Activated CD8-positive, alpha-beta T cell treated with anti-CD3 and anti-CD28 coated beads, Interleukin-2, amount 10 ng/mL, durations not matched to agents 7 days and 5 days (primary cell): ENCODE measurements around the gene FGF2. TPM values are rescaled to one million over a fixed set of nuclear protein-coding genes. Genes with fewer than 3 reads are reported as not detected.
"Not testable (repeated sequence)": the region's sequence is repeated elsewhere in the genome, so short reads cannot be mapped to it uniquely, and the experiment has no call there.

Experiments used
- ATAC-seq: fragments of 150-1000 bp; cut with Tn5 transposase; one replicate; pipeline ENCODE4 v1.10.0; 2021; ENCODE audit warnings: moderate library complexity
- CTCF ChIA-PET: fragments of 350-600 bp; sonication (Branson Sonifier 250); formaldehyde crosslinking; loops from one replicate; lab custom pipeline; 2021; ENCODE audit warnings: antibody characterized with exemption; lab: Charles Lee
- POLR2A ChIA-PET: fragments of 350-600 bp; sonication (Branson Sonifier 250); formaldehyde crosslinking; loops from one replicate; lab custom pipeline; 2021; ENCODE audit warnings: antibody characterized with exemption; lab: Charles Lee
- DNase-seq: peaks from one replicate; pipeline ENCODE4 v3.0.0-alpha.2; 2020
- H3K27ac Mint-ChIP-seq: one replicate; pipeline ENCODE4 v1.8.0; 2021; ENCODE audit warnings: mild to moderate bottlenecking, mixed read lengths
- H3K27me3 Mint-ChIP-seq: one replicate; pipeline ENCODE4 v1.8.0; 2021; ENCODE audit warnings: low read depth, mixed read lengths
- H3K36me3 Mint-ChIP-seq: one replicate; pipeline ENCODE4 v1.8.0; 2021; ENCODE audit warnings: low read depth, mixed read lengths
- H3K4me1 Mint-ChIP-seq: one replicate; pipeline ENCODE4 v1.8.0; 2021; ENCODE audit warnings: low read depth, mixed read lengths
- H3K4me3 Mint-ChIP-seq: one replicate; pipeline ENCODE4 v1.8.0; 2021; ENCODE audit warnings: mild to moderate bottlenecking, mixed read lengths
- H3K9me3 Mint-ChIP-seq: one replicate; pipeline ENCODE4 v1.8.0; 2022; ENCODE audit warnings: mixed read lengths; ENCODE audit not compliant: insufficient read depth
- total RNA-seq, 2 experiments: library from RNA; stranded (reverse); gene quantifications; one replicate each; pipeline ENCODE4 v1.2.3, GENCODE V29; 2021

FGF2 gene
- total RNA-seq, 2 experiments from 2014 or later = 0.13 TPM; not detected in 1

DNA sequence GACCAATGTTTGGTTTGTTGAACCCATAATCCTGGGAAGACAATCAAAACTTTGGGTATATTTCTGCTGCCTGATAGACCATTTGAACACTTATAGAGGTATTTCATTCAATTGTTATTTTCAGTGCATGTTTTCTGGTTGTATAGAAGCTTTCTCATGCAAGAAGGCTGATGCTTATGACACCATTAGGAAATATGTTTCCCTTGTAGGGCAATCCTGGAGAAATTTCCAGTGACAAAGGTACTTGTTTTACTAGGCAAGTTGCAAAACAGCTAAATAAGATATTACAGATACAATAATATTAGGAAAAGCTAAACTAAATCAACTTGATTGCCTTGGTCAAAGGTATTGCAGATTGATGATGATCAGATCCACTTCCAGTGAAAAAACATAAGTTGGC is 32.8 kb upstream of the FGF2 start:
- Mint-ChIP-seq H3K27me3 (peaks cover 16% of the 10 kb centered on the region), H3K27ac (no peak overlapping the region), H3K36me3 (no peaks in the 10 kb centered on the region), H3K4me3 (no peak overlapping the region), H3K9me3 (no peaks in the 10 kb centered on the region), H3K4me1 (no peaks in the 10 kb centered on the region)
- ATAC-seq = no peak
- DNase-seq = no peak
- ChIA-PET POLR2A (no interaction called here), CTCF (no interaction called here)

DNA sequence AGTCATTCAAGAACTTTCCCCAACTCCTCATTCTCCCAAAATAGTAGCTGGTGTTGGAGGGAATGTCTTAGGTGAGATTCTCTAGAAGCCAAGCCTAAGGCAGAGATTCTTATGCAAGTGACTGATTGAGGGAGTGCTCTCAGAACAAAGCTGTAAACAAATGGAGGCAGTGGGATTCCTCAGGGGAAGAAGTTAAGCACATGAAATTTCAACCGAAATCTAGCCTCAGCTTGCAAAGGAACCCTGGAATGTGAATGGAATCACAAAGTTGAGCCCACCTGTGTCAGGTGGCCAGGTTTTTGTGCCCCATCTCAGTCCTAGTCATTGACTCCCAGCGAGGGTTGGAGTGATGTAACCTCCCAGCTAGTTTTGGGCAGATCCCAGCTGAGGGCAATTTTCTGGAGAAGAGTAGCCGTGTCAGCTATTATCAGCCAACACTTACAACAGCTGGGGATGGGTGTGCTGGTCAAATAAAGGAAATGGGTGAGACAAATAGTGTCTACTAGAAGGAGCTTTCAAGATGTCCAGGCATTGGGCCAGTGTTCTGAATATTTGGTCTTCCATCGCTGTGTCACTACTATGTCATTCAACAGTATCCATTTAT is 29.7 kb upstream of the FGF2 start:
- H3K27me3 Mint-ChIP-seq = peaks cover 16% of the 10 kb centered on the region
- no peak overlapping the region for H3K4me3 Mint-ChIP-seq
- H3K36me3 Mint-ChIP-seq = no peaks in the 10 kb centered on the region
- POLR2A ChIA-PET = no interaction called here
- no peaks in the 10 kb centered on the region for H3K4me1 Mint-ChIP-seq
- CTCF ChIA-PET = interaction anchor here (1.5 kb wide), 1 partner anchor 17 kb away, joined by 3 read pairs; no protein-coding TSS in a partner anchor
- DNase-seq (no peak), ATAC-seq (no peak)
- no peak overlapping the region for H3K27ac Mint-ChIP-seq
- no peaks in the 10 kb centered on the region for H3K9me3 Mint-ChIP-seq

DNA sequence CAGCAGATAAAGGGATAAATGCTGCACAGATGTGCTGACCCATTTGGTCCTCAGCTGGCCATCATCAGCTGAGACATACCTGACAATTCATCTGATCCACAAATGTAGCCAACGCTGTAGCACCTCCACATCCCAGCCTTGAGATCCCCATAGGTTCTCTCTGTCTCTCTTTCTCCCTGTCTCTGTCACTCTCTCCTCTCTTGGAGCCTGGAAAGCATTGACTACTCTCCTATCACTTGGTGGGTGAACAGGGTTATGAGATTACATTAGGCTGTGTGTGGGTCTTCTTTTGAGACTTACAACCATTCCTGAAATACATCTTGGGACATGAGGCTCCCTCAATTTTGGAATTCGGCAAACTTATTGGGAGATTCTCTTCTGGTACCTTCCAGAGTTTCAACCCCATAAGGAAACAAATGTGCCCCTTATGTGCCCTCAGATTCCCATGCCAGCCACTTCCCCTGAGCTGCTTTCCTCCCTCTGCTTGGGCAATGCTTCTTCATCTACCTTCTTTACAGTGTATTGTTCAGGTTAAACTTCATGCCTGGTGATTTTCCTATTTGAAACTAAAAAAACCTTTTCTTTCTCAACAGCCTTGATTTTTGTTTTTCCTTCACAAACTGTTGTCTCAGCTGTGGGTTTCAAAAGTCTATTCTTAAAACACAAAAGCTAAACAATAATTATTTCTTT is 29.1 kb upstream of the FGF2 start:
- ChIA-PET CTCF (interaction anchor here (1.5 kb wide), 1 partner anchor 17 kb away, joined by 3 read pairs; no protein-coding TSS in a partner anchor), POLR2A (no interaction called here)
- Mint-ChIP-seq H3K9me3 (no peaks in the 10 kb centered on the region), H3K4me3 (no peak overlapping the region), H3K4me1 (no peaks in the 10 kb centered on the region), H3K27me3 (peaks cover 16% of the 10 kb centered on the region), H3K27ac (no peak overlapping the region), H3K36me3 (no peaks in the 10 kb centered on the region)
- DNase-seq = no peak
- ATAC-seq = no peak

DNA sequence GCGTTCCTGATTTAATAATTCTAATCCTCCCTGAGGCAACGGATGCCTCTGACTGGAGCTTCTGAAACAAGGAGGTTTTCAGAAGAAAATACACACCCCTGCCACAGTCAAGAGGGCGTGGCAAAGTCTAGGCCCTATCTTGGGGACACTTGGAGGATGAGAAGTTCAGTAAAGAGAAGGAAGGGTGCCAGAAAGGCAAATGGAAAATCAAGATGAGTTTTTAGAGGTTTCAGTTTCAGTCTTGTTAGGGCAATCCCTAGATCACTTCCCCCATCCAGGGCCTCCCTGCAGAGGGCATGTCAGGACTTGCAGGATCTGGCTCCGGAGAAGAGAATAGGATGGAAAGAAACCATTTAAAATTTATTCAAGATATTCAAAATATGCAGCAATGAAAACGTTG is 28.5 kb upstream of the FGF2 start:
- ChIA-PET CTCF (no interaction called here), POLR2A (no interaction called here)
- no peaks in the 10 kb centered on the region for H3K9me3 Mint-ChIP-seq
- no peaks in the 10 kb centered on the region for H3K36me3 Mint-ChIP-seq
- no peak overlapping the region for H3K4me3 Mint-ChIP-seq
- peaks cover 16% of the 10 kb centered on the region for H3K27me3 Mint-ChIP-seq
- no peaks in the 10 kb centered on the region for H3K4me1 Mint-ChIP-seq
- DNase-seq (no peak), ATAC-seq (no peak)
- H3K27ac Mint-ChIP-seq = no peak overlapping the region

DNA sequence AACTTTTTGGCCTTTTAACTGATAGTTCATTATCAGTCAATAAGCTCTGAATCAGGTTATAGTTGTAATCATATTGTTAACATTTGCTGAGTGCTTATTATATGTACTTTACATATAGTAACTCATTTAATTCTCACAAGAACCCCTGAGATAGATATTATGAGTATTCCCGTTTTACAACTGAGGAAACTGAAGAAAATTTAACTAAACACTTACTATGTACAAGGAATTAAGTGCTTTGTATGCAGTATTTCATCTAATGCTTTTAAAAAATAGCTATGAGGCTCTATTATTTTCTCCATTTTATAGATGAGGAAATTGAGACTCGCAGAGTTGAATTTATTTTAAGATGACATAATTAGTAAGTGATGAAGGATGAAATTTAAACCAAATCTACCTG is 27.7 kb upstream of the FGF2 start:
- ChIA-PET POLR2A (no interaction called here), CTCF (interaction anchor here (1.0 kb wide), 1 partner anchor 41 kb away, joined by 3 read pairs; no protein-coding TSS in a partner anchor)
- Mint-ChIP-seq H3K4me1 (no peaks in the 10 kb centered on the region), H3K9me3 (no peaks in the 10 kb centered on the region), H3K27ac (no peak overlapping the region), H3K4me3 (no peak overlapping the region), H3K36me3 (no peaks in the 10 kb centered on the region), H3K27me3 (peaks cover 16% of the 10 kb centered on the region)
- DNase-seq (no peak), ATAC-seq (no peak)

DNA sequence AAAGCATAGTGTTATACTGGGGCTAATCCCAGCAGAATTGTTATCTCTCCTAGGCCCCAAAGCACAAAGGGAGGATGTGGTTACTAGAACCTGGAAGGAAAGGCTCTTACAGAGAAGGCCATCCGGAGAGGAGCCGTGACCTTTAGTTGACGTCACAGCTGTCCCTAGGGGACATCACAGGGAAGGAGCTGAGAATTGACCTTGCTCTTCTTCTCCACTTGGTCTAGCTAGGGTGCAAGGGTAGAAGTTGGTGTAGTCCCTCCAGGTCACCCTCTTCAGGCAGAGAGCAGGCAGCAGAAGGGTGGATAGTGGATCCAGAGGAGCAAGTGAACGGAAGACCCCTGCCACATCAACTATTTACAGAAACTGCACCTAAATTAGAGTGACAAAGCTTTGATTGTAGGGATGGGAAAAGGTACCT is 22.8 kb upstream of the FGF2 start:
- CTCF ChIA-PET = no interaction called here

DNA sequence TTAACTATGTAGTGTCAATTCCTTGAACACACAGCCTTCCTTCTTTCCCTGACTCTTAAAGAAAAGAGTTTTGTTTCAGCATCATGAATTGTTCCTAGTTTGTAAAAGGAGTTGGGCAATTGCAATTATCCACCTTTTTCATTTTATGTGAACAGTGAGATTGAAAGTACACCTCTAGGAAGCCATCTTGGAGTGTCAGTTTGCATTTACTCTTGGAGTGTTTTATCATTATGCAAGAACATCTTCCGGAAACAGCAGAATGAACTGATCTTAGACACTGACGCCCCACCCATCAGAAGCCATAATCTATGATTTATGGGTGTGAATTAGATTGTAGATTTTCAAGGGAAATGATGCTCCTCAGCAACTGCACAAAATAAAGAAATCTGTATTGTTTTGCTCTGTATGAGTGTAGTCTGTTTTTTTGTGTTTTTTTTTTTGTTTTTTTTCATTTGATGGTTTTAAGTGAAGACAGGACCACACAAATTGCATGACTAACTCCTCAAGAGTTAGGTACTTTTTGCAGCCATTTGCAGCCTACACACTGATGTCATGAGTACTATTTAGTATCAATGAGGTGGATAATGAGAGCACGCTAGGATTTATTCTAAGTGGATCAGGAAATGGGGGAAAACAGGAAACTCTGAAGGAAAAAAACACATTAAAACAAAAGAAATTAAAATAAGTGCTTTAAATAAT is 19.5 kb upstream of the FGF2 start:
- peaks cover 2% of the 10 kb centered on the region for H3K27me3 Mint-ChIP-seq
- CTCF ChIA-PET = no interaction called here
- no peaks in the 10 kb centered on the region for H3K36me3 Mint-ChIP-seq
- no peak overlapping the region for H3K4me3 Mint-ChIP-seq
- no peak for DNase-seq
- no peaks in the 10 kb centered on the region for H3K4me1 Mint-ChIP-seq
- H3K27ac Mint-ChIP-seq = no peak overlapping the region
- H3K9me3 Mint-ChIP-seq = no peaks in the 10 kb centered on the region
- POLR2A ChIA-PET = no interaction called here
- no peak for ATAC-seq

More for the DNA sequence above, 22.8 kb upstream of the FGF2 start:
- POLR2A ChIA-PET = no interaction called here
- Mint-ChIP-seq H3K27ac (no peak overlapping the region), H3K27me3 (peaks cover 2% of the 10 kb centered on the region), H3K36me3 (no peaks in the 10 kb centered on the region), H3K4me1 (no peaks in the 10 kb centered on the region), H3K9me3 (no peaks in the 10 kb centered on the region), H3K4me3 (no peak overlapping the region)
- no peak for DNase-seq
- no peak for ATAC-seq

DNA sequence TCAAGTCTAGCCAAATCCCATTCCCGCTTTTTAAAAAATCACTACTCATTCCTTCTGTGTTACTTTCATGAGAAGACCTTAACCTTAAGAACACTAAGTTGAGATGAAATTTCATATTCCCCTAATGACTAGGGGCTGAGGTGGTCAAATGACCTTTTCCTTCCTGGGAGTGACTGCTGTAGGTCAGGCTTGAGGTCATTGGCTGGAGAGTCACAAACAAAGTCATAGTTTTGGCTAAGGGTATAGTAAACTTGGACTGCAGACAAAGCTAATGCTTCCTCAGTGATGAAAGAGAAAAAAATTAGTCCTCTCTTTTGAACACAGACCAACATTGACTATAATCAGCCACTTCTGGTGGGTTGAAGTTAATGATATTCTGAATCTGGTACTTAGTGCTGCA is 16.0 kb upstream of the FGF2 start:
- no peaks in the 10 kb centered on the region for H3K9me3 Mint-ChIP-seq
- CTCF ChIA-PET = interaction anchor here (0.6 kb wide), 1 partner anchor 1224 kb away, joined by 3 read pairs; no protein-coding TSS in a partner anchor
- no peaks in the 10 kb centered on the region for H3K36me3 Mint-ChIP-seq
- POLR2A ChIA-PET = no interaction called here
- ATAC-seq (no peak), DNase-seq (no peak)
- H3K4me1 Mint-ChIP-seq = peaks cover 2% of the 10 kb centered on the region
- H3K4me3 Mint-ChIP-seq = no peak overlapping the region
- H3K27me3 Mint-ChIP-seq = peaks cover 6% of the 10 kb centered on the region
- H3K27ac Mint-ChIP-seq = no peak overlapping the region

DNA sequence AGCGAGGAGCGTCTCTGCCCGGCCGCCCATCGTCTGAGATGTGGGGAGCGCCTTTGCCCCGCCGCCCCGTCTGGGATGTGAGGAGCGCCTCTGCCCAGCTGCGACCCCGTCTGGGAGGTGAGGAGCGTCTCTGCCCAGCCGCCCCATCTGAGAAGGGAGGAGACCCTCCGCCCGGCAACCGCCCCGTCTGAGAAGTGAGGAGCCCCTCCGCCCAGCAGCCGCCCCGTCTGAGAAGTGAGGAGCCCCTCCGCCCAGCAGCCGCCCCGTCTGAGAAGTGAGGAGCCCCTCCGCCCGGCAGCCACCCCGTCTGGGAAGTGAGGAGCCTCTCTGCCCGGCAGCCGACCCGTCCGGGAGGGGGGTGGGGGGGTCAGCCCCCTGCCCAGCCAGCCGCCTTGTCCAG is 14.8 kb upstream of the FGF2 start:
- H3K27ac Mint-ChIP-seq, H3K4me1 Mint-ChIP-seq, H3K27me3 Mint-ChIP-seq, H3K36me3 Mint-ChIP-seq, H3K9me3 Mint-ChIP-seq, DNase-seq, H3K4me3 Mint-ChIP-seq, POLR2A ChIA-PET, CTCF ChIA-PET, ATAC-seq: not testable (repeated sequence)

DNA sequence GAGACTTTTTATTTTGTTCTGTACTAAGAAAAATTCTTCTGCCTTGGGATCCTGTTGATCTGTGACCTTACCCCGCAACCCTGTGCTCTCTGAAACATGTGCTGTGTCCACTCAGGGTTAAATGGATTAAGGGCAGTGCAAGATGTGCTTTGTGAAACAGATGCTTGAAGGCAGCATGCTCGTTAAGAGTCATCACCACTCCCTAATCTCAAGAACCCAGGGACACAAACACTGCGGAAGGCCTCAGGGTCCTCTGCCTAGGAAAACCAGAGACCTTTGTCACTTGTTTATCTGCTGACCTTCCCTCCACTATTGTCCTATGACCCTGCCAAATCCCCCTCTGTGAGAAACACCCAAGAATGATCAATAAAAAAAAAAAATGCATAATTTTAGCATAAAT is 13.8 kb upstream of the FGF2 start:
- DNase-seq, H3K27ac Mint-ChIP-seq, H3K36me3 Mint-ChIP-seq, H3K4me3 Mint-ChIP-seq, ATAC-seq, H3K9me3 Mint-ChIP-seq, POLR2A ChIA-PET, CTCF ChIA-PET, H3K4me1 Mint-ChIP-seq: not testable (repeated sequence)
- peaks cover 11% of the 10 kb centered on the region for H3K27me3 Mint-ChIP-seq

DNA sequence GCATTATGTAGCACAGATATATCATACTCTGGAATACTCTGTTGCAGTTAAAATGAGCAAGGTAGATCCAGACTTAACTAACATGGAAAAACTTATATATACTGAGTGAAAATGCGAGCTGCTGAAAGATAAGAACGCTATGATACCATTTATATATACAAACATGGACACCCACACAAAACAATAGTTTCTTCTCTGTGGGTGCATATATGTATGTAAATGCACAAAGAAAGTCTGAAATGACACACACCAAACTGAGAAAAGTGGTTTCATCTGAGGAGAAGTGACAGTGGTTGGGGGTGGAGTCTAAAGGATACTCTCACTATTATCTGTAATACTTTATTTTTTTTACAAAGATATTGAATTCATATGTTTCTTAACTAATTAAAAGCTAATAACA is 12.2 kb upstream of the FGF2 start:
- ATAC-seq = no peak
- no peak overlapping the region for H3K27ac Mint-ChIP-seq
- CTCF ChIA-PET = no interaction called here

DNA sequence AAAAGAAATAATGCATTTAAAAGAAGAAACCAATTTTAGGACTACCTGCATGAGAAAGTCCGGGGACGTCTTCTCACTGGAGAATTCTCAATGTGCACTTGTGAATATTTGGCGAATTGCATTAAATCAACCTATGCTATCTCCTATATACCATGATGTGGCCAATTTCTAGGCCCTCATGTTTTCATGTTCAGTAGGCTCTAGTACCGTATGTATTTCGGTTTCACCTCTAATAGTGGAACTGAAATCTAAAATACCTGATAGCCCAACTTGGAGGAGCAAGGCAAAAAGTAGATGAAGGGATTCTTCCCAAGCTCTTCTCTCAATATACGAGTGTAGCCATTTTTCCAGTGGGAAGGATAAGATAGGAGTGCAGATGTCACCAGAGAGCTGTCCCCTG is 11.4 kb upstream of the FGF2 start:
- H3K27me3 Mint-ChIP-seq = peaks cover 21% of the 10 kb centered on the region
- POLR2A ChIA-PET = no interaction called here
- peaks cover 2% of the 10 kb centered on the region for H3K4me1 Mint-ChIP-seq
- no peaks in the 10 kb centered on the region for H3K9me3 Mint-ChIP-seq
- H3K27ac Mint-ChIP-seq = no peak overlapping the region
- H3K36me3 Mint-ChIP-seq = no peaks in the 10 kb centered on the region
- DNase-seq = no peak
- no peak overlapping the region for H3K4me3 Mint-ChIP-seq
- no peak for ATAC-seq
- CTCF ChIA-PET = no interaction called here

More for the DNA sequence above, 12.2 kb upstream of the FGF2 start:
- Mint-ChIP-seq H3K4me3 (no peak overlapping the region), H3K9me3 (no peaks in the 10 kb centered on the region), H3K27me3 (peaks cover 14% of the 10 kb centered on the region), H3K36me3 (no peaks in the 10 kb centered on the region), H3K4me1 (peaks cover 2% of the 10 kb centered on the region)
- POLR2A ChIA-PET = no interaction called here
- DNase-seq = no peak
